Kidney capillary endothelial cell (primary cell): Measurements from ENCODE around the gene TMED7.

Experiments
- DNase-seq: peaks from one replicate; pipeline ENCODE4 v3.0.0-alpha.2; 2018; ENCODE audit warnings: low spot score

The TMED7 gene

DNA sequence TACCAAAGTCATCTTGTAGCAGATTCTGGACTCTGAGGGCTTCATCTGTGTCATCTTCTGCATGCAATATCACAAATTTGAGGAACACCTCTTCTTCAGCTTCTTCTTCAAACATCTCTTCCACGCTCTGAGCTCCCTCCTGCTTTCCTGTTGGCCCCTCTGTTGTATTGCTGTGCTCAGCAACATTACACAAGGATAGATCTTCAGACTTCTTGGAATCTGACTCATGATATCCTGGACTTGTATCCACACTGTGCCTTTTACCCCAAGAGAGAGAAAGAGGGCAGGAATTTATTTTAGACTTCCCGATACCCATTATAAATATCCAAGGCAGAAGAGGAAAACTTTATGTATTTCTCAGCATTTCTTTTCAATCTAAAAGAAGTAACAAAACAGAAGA lies 44.9 kb downstream of the TMED7 start:
- no peak for DNase-seq

DNA sequence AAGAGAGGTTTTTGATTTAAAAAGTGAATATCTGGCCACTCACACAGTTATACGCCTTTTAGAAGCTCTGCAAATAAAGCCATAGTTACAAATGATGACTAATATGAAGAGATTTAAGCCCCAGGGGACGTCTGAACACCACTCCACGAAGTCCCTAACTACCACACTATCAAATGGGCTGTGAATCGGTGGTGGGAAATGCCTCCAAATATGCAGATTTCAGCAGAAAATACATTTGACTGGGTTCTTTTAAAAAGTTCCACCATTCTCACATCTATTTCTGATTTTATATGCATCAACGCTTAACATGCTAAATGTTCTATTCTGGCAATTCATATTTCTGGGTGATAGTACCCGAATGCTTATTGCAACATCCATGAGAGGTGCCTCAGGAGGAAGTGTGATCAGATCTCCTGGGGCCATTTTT lies 46.1 kb downstream of the TMED7 start:
- no peak for DNase-seq

DNA sequence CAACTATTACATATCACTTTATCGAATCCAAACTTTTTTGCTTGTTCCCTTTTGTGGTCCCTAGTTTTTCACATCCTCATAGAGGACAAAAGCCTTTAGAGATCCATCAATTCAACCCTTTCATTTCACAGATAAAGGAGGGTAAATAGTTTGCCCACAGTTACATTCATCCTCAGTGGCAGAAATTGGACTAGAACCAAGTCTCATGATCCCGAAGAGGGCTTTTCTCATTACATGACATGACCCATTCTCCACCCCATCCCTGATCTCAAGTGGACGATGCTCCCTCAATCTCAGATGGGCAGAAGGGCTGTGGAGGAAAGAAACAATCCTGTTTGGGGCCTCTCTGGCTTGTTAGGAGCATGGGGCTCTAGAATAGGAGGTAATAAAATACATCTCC lies 46.6 kb downstream of the TMED7 start:
- no peak for DNase-seq

DNA sequence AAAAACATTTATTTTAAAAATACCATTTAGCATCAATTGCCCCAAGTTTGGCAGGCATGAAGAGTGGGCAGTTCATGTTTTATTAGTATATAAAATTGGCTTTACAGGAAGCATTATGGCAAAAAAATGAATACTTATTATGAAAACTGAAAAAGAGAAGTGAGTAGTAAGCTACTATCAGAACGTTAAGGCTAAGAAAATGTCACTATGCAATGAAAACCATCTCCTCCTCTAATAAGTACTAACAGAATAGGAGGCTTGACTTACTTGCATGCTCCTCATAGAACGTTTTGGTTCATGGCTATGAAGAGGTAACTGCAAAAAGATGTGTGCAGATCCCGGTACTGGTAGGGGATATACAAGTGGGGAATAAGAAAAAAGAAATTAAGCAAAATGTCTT lies 47.2 kb downstream of the TMED7 start:
- DNase-seq, result no peak

DNA sequence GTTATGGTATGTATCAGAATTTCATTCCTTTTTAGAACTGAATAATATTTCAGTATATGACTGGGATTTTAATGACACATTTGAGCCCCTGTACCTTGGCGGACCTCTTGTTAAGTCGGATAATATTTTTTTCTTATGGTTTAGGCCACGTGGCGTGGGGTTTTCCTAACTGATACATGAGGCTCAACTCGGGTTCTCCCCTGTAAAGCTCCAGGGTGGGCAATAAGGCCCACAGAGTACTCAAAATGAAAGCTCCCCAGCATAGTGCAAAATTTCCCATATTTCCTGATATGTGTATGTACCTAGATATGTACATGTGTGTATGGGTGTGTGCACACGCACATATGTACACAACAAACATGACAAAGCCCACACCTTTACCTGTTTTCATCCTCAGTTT lies 48.1 kb downstream of the TMED7 start:
- DNase-seq, result no peak

DNA sequence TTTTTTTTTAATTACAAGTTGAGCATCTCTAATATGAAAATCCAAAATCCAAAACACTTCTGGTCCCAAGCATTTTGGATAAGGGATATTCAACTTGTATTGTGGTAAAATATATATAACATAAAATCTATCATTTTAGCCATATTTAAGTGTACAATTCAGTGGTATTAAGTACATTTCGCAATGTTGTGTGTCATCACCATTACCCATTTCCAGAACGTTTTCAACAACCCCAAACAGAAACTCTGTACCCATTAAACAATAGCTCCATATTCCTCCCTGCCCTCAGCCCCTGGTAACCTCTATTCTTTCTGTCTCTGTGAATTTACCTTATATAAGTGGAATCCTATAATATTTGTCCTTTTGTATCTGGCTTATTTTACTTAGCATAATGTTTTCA lies 48.5 kb downstream of the TMED7 start:
- no peak for DNase-seq

DNA sequence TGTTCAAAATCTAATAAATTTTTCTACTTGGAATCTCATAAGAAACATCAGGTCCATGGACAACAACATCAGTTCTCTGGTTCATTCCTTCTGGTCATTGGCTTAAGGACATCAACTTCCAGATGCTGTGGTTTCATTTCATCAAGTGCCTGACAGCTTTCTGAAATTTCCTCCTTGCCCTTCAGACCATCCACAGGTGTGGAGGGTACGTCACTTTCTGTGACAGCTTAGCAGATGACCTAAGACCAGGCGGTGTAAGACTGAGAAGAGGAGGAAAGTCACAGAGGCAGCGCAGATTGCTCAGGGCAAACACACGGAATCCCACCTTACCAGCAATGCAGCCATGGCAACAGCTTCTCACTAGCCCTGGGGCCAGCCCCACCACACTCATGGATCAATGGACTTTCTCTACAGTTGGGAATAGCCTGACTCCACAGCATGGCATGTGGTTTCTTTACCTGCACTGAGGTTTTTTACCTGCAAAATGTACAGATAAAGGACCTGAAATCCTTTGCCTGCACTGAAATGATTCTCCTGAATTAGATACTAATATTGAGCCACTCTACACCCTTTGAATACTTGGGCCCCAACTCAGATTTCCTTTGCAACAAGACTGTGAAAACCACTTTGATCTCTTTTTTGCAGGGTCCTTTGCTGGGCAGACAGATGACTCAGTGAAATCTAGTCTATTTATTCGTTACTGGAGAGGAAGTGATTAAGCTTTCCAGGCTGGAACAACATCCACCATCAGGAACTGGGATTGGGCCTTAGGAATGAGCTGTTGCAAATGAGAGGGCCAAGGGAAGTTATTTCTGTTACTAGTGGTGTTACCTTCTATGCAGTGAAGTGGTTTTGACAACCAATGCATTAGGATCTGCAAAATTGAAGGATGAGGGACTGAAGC lies 50.4 kb downstream of the TMED7 start:
- DNase-seq, result peak; percentile 94

DNA sequence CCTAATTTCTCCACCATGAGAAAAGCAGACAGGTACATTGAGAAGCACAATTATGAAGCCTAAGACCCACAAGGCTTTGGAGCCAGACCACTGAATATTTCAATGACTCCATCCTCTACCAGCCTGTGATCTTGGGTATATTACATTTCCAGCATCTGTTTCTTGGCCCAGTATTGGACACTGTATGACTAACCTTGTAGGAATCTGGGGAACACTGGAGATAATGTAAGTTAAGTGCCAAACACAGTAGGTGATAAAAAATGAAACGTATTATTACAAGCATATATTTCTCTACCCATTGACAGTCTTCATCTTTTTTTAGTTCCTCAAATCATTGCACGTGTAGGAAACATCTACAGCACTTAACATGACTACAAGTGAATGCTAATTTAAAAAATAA lies 52.7 kb downstream of the TMED7 start:
- no peak for DNase-seq

DNA sequence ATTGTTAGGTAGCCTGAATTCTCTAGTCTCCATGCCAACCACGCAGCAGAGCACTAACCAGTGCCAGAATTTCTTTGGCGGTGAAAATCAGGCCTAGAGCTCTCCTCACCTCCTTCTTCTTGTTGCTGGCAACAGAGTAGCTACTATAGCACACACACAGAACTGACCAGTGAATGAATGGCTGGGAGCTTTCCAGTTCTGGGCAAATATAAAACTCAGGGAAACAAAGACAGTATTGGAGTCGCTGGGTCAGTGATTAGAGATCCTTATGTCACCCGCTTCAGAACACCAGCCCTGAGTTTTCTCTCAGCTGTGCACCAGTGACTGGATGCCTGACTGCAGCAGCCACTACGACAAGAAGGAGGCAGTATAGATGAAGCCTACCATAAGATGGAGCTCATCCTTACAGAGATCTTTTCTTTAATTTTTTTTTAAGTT lies 54.4 kb downstream of the TMED7 start:
- DNase-seq, result no peak

DNA sequence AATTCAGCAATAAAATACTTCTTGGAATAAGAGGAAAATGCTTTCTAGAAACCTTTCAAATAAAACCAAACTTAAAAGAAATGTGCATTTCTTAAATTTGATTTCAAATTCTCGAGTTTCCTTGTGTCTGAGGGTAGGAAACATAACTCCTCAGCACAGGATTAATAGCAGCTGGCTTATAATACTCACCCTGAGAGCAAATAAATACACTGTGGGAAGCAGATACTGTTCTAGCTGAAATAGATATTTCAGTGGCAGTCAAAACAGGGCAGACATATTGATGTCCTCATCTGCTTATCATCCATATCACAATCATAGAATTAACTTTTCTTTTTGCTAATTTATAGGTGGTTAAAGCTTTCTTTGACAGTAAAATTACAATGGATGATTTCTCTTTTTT lies 57.2 kb downstream of the TMED7 start:
- DNase-seq, result no peak

DNA sequence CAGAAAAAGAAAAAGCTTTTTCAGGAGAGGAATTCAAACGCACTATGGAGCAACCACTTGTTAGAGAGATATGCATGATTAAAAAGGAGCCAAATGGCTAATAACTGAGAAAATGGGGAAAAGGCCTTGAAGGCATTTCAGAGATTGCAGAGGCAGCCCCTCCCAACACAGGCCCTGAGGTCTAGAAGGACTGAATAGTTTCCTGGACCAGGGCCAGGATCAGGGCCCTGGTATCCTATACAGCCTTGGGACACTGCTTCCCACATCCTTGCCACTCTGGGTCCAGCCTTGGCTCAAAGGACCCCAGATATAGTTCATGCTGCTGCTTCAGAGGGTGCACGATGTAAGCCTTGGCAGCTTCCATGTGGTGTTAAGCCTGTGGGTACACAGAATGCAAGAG lies 60.6 kb downstream of the TMED7 start:
- no peak for DNase-seq
